Spleen (tissue), 7 donors: Measurements from ENCODE around the gene PAXIP1.

ENCODE experiments used
- POLR2A ChIP-seq, 3 donors: fragments of 450-650 bp; IDR thresholded peaks; one replicate each; pipeline ENCODE4 v1.5.1; 2017; ENCODE audit warnings: antibody characterized with exemption in 3 of 3, mild to moderate bottlenecking in 1 of 3
- POLR2AphosphoS5 ChIP-seq, 3 donors: sonication (generic); formaldehyde crosslinking; IDR thresholded peaks; one replicate each; pipeline ENCODE4 v1.5.1; 2017; ENCODE audit warnings: antibody characterized with exemption in 3 of 3
- TF ChIP-seq, protein P1 (sequence below), 11 experiments: fragments of 200-600 bp in 7 of 11; fragments of 450-650 bp in 4 of 11; sonication (generic) in 4 of 11; IDR thresholded peaks in 8 of 11; conservative IDR thresholded peaks in 3 of 11; 1 replicate in 7 of 11; 2 replicates in 4 of 11; pipeline versions ENCODE4 v1.4.0 to v1.8.0; 2016 to 2021; ENCODE audit warnings: antibody characterized with exemption in 11 of 11, inconsistent platforms in 4 of 11, mild to moderate bottlenecking in 1 of 11
- donor health status: DM: no; HTN: no; CAD: no; lungs with moderate emphysema.
- donor health status: DM: no; HTN: no; CAD: no.
- donor health status: DM: no; HTN: no; CAD: no.

DNA sequence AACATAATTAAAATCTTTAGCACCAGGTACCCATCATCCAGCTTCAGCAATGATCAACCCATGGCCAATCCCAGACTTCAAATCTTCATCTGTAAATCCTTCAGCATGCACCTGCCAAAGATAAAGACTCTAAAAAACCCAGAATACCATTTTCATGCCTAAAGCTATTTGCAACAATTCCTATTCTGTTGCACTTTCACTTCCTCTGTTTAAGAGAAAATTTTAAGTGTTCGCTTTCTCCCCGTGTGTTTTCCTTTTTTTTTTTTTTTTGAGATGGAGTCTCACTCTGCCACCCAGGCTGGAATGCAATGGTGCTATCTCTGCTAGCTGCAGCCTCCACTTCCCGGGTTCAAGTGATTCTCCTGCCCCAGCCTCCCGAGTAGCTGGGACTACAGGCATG lies 35.4 kb upstream of the PAXIP1 start:
- TF ChIP-seq, protein P1, sequence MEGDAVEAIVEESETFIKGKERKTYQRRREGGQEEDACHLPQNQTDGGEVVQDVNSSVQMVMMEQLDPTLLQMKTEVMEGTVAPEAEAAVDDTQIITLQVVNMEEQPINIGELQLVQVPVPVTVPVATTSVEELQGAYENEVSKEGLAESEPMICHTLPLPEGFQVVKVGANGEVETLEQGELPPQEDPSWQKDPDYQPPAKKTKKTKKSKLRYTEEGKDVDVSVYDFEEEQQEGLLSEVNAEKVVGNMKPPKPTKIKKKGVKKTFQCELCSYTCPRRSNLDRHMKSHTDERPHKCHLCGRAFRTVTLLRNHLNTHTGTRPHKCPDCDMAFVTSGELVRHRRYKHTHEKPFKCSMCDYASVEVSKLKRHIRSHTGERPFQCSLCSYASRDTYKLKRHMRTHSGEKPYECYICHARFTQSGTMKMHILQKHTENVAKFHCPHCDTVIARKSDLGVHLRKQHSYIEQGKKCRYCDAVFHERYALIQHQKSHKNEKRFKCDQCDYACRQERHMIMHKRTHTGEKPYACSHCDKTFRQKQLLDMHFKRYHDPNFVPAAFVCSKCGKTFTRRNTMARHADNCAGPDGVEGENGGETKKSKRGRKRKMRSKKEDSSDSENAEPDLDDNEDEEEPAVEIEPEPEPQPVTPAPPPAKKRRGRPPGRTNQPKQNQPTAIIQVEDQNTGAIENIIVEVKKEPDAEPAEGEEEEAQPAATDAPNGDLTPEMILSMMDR (IDR thresholded peaks at IDR 0.05 in 8 of 11, conservative IDR thresholded peaks at IDR 0.05 in 3 of 11) = no peak
- TF ChIP-seq POLR2A (IDR thresholded peaks at IDR 0.05) = no peak
- no peak for TF ChIP-seq POLR2AphosphoS5 (IDR thresholded peaks at IDR 0.05)
